ENCODE data around the gene MRPS30.
"Not testable (repeated sequence)": the region's sequence is repeated elsewhere in the genome, so short reads cannot be mapped to it uniquely, and the experiment has no call there.

DNA sequence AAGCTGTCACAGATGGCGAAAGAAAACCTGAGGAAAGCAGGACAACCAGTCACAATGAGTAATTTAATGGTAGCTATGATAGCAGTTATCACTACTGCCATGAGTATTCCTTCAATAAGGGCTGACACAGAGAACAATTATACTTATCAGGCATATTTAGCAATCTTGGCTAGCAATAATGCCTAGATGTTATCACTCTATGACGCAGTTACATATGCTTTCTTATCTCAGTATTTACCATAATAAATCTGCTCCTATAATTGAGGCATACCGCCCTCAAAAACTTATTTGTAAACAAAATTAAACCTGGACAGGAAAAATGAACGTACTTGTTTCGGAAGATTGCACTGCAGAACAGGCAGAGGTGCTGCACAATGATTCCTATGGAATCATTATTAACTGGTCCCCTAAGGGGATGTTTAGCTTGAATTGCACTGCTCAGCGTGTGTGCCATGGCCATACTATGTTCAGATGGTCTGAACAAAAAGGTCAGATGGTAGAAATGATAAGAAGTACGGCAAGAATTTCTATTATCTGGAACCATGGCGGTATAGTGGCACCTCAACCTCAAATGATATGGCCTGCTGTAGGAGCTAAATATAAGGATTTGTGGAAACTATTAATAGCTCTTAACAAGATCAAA lies 16.6 kb upstream of the MRPS30 start:
- TF ChIP-seq, protein P1, sequence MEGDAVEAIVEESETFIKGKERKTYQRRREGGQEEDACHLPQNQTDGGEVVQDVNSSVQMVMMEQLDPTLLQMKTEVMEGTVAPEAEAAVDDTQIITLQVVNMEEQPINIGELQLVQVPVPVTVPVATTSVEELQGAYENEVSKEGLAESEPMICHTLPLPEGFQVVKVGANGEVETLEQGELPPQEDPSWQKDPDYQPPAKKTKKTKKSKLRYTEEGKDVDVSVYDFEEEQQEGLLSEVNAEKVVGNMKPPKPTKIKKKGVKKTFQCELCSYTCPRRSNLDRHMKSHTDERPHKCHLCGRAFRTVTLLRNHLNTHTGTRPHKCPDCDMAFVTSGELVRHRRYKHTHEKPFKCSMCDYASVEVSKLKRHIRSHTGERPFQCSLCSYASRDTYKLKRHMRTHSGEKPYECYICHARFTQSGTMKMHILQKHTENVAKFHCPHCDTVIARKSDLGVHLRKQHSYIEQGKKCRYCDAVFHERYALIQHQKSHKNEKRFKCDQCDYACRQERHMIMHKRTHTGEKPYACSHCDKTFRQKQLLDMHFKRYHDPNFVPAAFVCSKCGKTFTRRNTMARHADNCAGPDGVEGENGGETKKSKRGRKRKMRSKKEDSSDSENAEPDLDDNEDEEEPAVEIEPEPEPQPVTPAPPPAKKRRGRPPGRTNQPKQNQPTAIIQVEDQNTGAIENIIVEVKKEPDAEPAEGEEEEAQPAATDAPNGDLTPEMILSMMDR (IDR thresholded peaks at IDR 0.05) = not testable (repeated sequence)
- not testable (repeated sequence) for TF ChIP-seq POLR2A (IDR thresholded peaks at IDR 0.05)
